ENCODE measurements around the gene FRAS1.

Gene FRAS1

GRCh38 chr4:78396613-78397291 is 339.6 kb downstream of the FRAS1 start:
- Histone ChIP-seq H3K4me1 (ENCODE audit: control insufficient read depth, insufficient read depth, low read length) (no peaks in the 10 kb centered on the region), H3K27ac (ENCODE audit: low read length) (no peak overlapping the region), H3K9me3 (ENCODE audit: control insufficient read depth in 2 of 2, low read length in 2 of 2) (peaks cover 0 to 8% of the 10 kb centered on the region in 2 donors), H3K27me3 (ENCODE audit: control insufficient read depth in 1 of 2, insufficient read depth in 2 of 2, low read length in 2 of 2) (no peaks in the 10 kb centered on the region), H3K4me3 (ENCODE audit: low read length in 2 of 2) (no peak overlapping the region), H3K36me3 (ENCODE audit: control insufficient read depth in 2 of 2, insufficient read depth in 2 of 2, low read length in 2 of 2) (no peaks in the 10 kb centered on the region), H3K9ac (ENCODE audit: low read length in 2 of 2) (no peak overlapping the region)

DNA sequence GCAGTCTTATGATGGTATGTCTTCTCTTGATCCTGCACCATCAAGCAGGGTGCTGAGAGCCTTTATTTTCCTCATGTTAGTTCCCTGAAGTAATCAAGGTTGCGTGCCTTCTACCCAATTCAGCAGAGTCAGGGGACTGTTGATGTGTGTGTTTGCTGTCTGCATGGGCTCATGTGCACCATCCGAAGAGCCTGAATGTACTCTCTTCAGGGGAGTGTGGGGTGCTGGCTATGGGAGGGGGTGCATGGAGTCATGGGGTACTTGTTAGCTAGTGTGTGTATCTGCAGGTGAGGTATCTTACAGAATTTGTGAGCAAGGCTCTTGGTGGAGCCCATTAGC is 340.1 kb downstream of the FRAS1 start:
- H3K4me1 ChIP-seq (ENCODE audit: control insufficient read depth, insufficient read depth, low read length), result no peaks in the 10 kb centered on the region
- no peak overlapping the region for H3K4me3 ChIP-seq (ENCODE audit: low read length in 2 of 2)
- H3K27me3 ChIP-seq (ENCODE audit: control insufficient read depth in 1 of 2, insufficient read depth in 2 of 2, low read length in 2 of 2), result no peaks in the 10 kb centered on the region

GRCh38 chr4:78409612-78410202 is 352.6 kb downstream of the FRAS1 start:
- Histone ChIP-seq H3K36me3 (ENCODE audit: control insufficient read depth in 2 of 2, insufficient read depth in 2 of 2, low read length in 2 of 2) (no peaks in the 10 kb centered on the region), H3K9me3 (ENCODE audit: control insufficient read depth in 2 of 2, low read length in 2 of 2) (no peaks in the 10 kb centered on the region), H3K27ac (ENCODE audit: low read length) (no peak overlapping the region), H3K4me1 (ENCODE audit: control insufficient read depth, insufficient read depth, low read length) (peaks cover 6% of the 10 kb centered on the region), H3K27me3 (ENCODE audit: control insufficient read depth in 1 of 2, insufficient read depth in 2 of 2, low read length in 2 of 2) (no peaks in the 10 kb centered on the region), H3K9ac (ENCODE audit: low read length in 2 of 2) (no peak overlapping the region), H3K4me3 (ENCODE audit: low read length in 2 of 2) (no peak overlapping the region)

More for the DNA sequence above, 340.1 kb downstream of the FRAS1 start:
- no peak overlapping the region for H3K9ac ChIP-seq (ENCODE audit: low read length in 2 of 2)
- H3K27ac ChIP-seq (ENCODE audit: low read length), result no peak overlapping the region
- peaks cover 0 to 8% of the 10 kb centered on the region in 2 donors for H3K9me3 ChIP-seq (ENCODE audit: control insufficient read depth in 2 of 2, low read length in 2 of 2)
- H3K36me3 ChIP-seq (ENCODE audit: control insufficient read depth in 2 of 2, insufficient read depth in 2 of 2, low read length in 2 of 2), result no peaks in the 10 kb centered on the region

DNA sequence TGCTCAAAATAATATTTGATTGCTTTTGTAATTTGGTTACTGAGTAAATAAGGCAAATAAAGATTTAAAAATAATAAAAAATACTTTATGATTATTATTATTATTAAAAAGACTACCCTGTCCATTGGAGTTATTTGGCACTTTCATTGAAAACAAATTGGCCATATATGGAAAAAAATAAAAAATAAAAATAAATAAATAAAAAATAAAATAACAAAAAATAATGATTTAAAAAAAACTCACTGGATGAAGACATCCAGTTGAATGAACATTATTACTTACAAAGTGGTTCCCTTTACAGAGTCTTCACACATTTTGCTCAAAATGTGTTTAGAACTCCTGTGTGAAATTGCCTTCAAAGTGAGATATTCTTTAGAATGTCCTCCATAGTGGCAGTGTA is 353.1 kb downstream of the FRAS1 start:
- no peak overlapping the region for H3K4me3 ChIP-seq (ENCODE audit: low read length in 2 of 2)
- H3K27ac ChIP-seq (ENCODE audit: low read length), result no peak overlapping the region
- no peaks in the 10 kb centered on the region for H3K27me3 ChIP-seq (ENCODE audit: control insufficient read depth in 1 of 2, insufficient read depth in 2 of 2, low read length in 2 of 2)
- H3K36me3 ChIP-seq (ENCODE audit: control insufficient read depth in 2 of 2, insufficient read depth in 2 of 2, low read length in 2 of 2), result no peaks in the 10 kb centered on the region
- H3K9me3 ChIP-seq (ENCODE audit: control insufficient read depth in 2 of 2, low read length in 2 of 2), result no peaks in the 10 kb centered on the region
- H3K4me1 ChIP-seq (ENCODE audit: control insufficient read depth, insufficient read depth, low read length), result peaks cover 6% of the 10 kb centered on the region
- H3K9ac ChIP-seq (ENCODE audit: low read length in 2 of 2), result no peak overlapping the region

DNA sequence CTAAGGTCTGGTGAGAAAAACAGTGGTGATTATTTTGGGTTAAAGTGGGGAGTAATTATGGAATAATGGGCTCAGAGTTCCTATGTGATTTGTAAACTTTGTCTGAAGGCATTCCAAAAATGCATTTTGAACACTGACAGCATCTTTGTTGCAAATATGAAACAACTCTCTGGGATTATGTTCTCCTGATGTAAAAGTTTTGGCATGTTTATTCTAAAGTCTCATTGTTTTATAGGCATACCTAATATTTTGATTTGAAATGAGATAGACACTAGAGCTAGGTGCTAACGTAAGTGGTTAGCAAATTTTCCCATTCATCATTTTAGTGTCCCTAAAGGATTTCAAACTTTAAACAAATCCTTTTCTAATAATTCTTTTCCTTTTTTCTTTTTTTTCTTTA is 353.6 kb downstream of the FRAS1 start:
- no peaks in the 10 kb centered on the region for H3K36me3 ChIP-seq (ENCODE audit: control insufficient read depth in 2 of 2, insufficient read depth in 2 of 2, low read length in 2 of 2)
- H3K27ac ChIP-seq (ENCODE audit: low read length), result no peak overlapping the region
- no peak overlapping the region for H3K9ac ChIP-seq (ENCODE audit: low read length in 2 of 2)
- peaks cover 6% of the 10 kb centered on the region for H3K4me1 ChIP-seq (ENCODE audit: control insufficient read depth, insufficient read depth, low read length)
- no peaks in the 10 kb centered on the region for H3K9me3 ChIP-seq (ENCODE audit: control insufficient read depth in 2 of 2, low read length in 2 of 2)
- no peaks in the 10 kb centered on the region for H3K27me3 ChIP-seq (ENCODE audit: control insufficient read depth in 1 of 2, insufficient read depth in 2 of 2, low read length in 2 of 2)
- H3K4me3 ChIP-seq (ENCODE audit: low read length in 2 of 2), result no peak overlapping the region

DNA sequence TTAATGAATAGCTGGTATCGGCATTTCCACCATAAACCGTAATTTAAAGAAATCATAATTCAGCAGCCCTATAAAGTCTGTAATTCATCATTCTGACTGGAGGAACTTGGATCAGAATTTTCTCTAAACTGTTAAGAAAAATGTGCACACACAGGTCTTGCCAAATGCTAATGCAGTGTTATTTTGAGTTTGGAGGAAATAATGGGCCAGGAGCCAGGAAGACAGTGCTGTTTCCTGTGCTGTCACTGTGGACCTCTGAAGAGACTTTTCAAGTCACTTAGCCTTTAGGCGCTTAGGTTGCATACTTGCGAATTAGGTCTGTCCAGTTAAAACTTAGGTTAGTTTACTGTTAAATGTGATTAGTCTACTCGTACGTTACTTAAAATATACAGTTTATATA is 357.0 kb downstream of the FRAS1 start:
- H3K4me1 ChIP-seq (ENCODE audit: control insufficient read depth, insufficient read depth, low read length), result peaks cover 9% of the 10 kb centered on the region
- H3K9me3 ChIP-seq (ENCODE audit: control insufficient read depth in 2 of 2, low read length in 2 of 2), result no peaks in the 10 kb centered on the region
- no peak overlapping the region for H3K27ac ChIP-seq (ENCODE audit: low read length)

GRCh38 chr4:78417603-78418002 is 360.5 kb downstream of the FRAS1 start:
- Histone ChIP-seq H3K27me3 (ENCODE audit: control insufficient read depth in 1 of 2, insufficient read depth in 2 of 2, low read length in 2 of 2) (no peaks in the 10 kb centered on the region), H3K4me1 (ENCODE audit: control insufficient read depth, insufficient read depth, low read length) (peaks cover 9% of the 10 kb centered on the region), H3K9ac (ENCODE audit: low read length in 2 of 2) (no peak overlapping the region), H3K36me3 (ENCODE audit: control insufficient read depth in 2 of 2, insufficient read depth in 2 of 2, low read length in 2 of 2) (no peaks in the 10 kb centered on the region), H3K9me3 (ENCODE audit: control insufficient read depth in 2 of 2, low read length in 2 of 2) (no peaks in the 10 kb centered on the region), H3K27ac (ENCODE audit: low read length) (peak overlapping the region; percentile 2), H3K4me3 (ENCODE audit: low read length in 2 of 2) (no peak overlapping the region)

More for the DNA sequence above, 357.0 kb downstream of the FRAS1 start:
- Histone ChIP-seq H3K36me3 (ENCODE audit: control insufficient read depth in 2 of 2, insufficient read depth in 2 of 2, low read length in 2 of 2) (no peaks in the 10 kb centered on the region), H3K9ac (ENCODE audit: low read length in 2 of 2) (no peak overlapping the region), H3K4me3 (ENCODE audit: low read length in 2 of 2) (no peak overlapping the region), H3K27me3 (ENCODE audit: control insufficient read depth in 1 of 2, insufficient read depth in 2 of 2, low read length in 2 of 2) (no peaks in the 10 kb centered on the region)

DNA sequence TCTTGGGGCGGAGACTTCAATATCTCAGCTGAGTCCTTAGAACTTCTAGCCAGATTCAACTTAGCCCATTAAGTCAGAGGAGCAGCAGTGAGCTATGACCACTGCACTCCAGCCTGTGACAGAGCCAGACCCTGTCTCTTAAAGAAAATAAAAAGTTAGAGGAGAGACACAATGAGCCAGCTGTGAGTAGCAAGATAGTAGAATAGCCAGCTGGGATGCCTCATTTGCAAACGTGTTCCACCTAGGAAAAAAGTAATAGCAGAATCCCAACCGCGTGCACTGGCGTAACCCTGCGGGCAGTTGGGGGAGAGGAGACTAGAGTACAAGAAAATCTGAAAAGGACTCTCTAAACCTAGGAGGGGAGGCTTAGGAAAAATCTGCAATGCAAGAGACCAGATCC is 361.3 kb downstream of the FRAS1 start:
- Histone ChIP-seq H3K4me3 (ENCODE audit: low read length in 2 of 2) (no peak overlapping the region), H3K36me3 (ENCODE audit: control insufficient read depth in 2 of 2, insufficient read depth in 2 of 2, low read length in 2 of 2) (no peaks in the 10 kb centered on the region), H3K9me3 (ENCODE audit: control insufficient read depth in 2 of 2, low read length in 2 of 2) (no peaks in the 10 kb centered on the region), H3K27me3 (ENCODE audit: control insufficient read depth in 1 of 2, insufficient read depth in 2 of 2, low read length in 2 of 2) (no peaks in the 10 kb centered on the region), H3K4me1 (ENCODE audit: control insufficient read depth, insufficient read depth, low read length) (peaks cover 8% of the 10 kb centered on the region), H3K9ac (ENCODE audit: low read length in 2 of 2) (no peak overlapping the region), H3K27ac (ENCODE audit: low read length) (peak overlapping the region; percentile 2)

GRCh38 chr4:78423790-78424189 is 366.7 kb downstream of the FRAS1 start:
- no peak overlapping the region for H3K9ac ChIP-seq (ENCODE audit: low read length in 2 of 2)
- no peak overlapping the region for H3K4me3 ChIP-seq (ENCODE audit: low read length in 2 of 2)

DNA sequence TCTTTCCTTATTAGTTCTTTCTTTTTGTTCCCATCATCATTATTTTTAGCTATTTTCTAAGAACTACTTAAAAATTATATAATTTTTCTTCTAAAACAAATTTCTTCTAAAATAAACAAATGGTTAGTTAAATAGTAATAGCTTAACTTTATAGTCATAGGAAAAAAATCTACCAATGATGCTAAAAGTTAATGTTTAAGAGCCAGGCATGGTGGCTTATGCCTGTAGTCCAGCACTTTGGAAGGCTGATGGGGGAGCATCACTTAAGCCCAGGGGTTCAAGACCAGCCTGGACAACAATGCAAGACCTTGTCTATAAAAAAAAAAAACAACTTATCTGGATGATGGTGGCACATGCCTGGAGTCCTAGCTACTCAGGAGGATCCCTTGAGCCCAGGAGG is 367.3 kb downstream of the FRAS1 start:
- H3K9ac ChIP-seq (ENCODE audit: low read length in 2 of 2), result no peak overlapping the region
- H3K4me1 ChIP-seq (ENCODE audit: control insufficient read depth, insufficient read depth, low read length), result no peaks in the 10 kb centered on the region
- H3K27ac ChIP-seq (ENCODE audit: low read length), result no peak overlapping the region
- H3K9me3 ChIP-seq (ENCODE audit: control insufficient read depth in 2 of 2, low read length in 2 of 2), result no peaks in the 10 kb centered on the region
- no peaks in the 10 kb centered on the region for H3K27me3 ChIP-seq (ENCODE audit: control insufficient read depth in 1 of 2, insufficient read depth in 2 of 2, low read length in 2 of 2)
- no peaks in the 10 kb centered on the region for H3K36me3 ChIP-seq (ENCODE audit: control insufficient read depth in 2 of 2, insufficient read depth in 2 of 2, low read length in 2 of 2)
- no peak overlapping the region for H3K4me3 ChIP-seq (ENCODE audit: low read length in 2 of 2)

More at GRCh38 chr4:78423790-78424189, 366.7 kb downstream of the FRAS1 start:
- Histone ChIP-seq H3K4me1 (ENCODE audit: control insufficient read depth, insufficient read depth, low read length) (no peaks in the 10 kb centered on the region), H3K27ac (ENCODE audit: low read length) (no peak overlapping the region), H3K9me3 (ENCODE audit: control insufficient read depth in 2 of 2, low read length in 2 of 2) (no peaks in the 10 kb centered on the region), H3K36me3 (ENCODE audit: control insufficient read depth in 2 of 2, insufficient read depth in 2 of 2, low read length in 2 of 2) (no peaks in the 10 kb centered on the region), H3K27me3 (ENCODE audit: control insufficient read depth in 1 of 2, insufficient read depth in 2 of 2, low read length in 2 of 2) (no peaks in the 10 kb centered on the region)

- Histone ChIP-seq H3K4me1 (ENCODE audit: control insufficient read depth, insufficient read depth, low read length) (no peaks in the 10 kb centered on the region), H3K9me3 (ENCODE audit: control insufficient read depth in 2 of 2, low read length in 2 of 2) (no peaks in the 10 kb centered on the region), H3K27ac (ENCODE audit: low read length) (no peak overlapping the region), H3K9ac (ENCODE audit: low read length in 2 of 2) (no peak overlapping the region), H3K36me3 (ENCODE audit: control insufficient read depth in 2 of 2, insufficient read depth in 2 of 2, low read length in 2 of 2) (no peaks in the 10 kb centered on the region), H3K27me3 (ENCODE audit: control insufficient read depth in 1 of 2, insufficient read depth in 2 of 2, low read length in 2 of 2) (no peaks in the 10 kb centered on the region), H3K4me3 (ENCODE audit: low read length in 2 of 2) (no peak overlapping the region)
These were observed 369.8 kb downstream of the FRAS1 start for GRCh38 chr4:78426972-78427371.

Measured in stomach smooth muscle (tissue), 2 donors.